GM21423 (cell line): ENCODE measurements around the gene LYRM1.
"Not testable (repeated sequence)": the region's sequence is repeated elsewhere in the genome, so short reads cannot be mapped to it uniquely, and the experiment has no call there.

Source experiments
- ATAC-seq: cut with Tn5 transposase; IDR thresholded peaks from one replicate; pipeline ENCODE4 v1.9.1; 2021; ENCODE audit warnings: mild to moderate bottlenecking, moderate library complexity; ENCODE audit not compliant: unreplicated experiment

Gene LYRM1

DNA sequence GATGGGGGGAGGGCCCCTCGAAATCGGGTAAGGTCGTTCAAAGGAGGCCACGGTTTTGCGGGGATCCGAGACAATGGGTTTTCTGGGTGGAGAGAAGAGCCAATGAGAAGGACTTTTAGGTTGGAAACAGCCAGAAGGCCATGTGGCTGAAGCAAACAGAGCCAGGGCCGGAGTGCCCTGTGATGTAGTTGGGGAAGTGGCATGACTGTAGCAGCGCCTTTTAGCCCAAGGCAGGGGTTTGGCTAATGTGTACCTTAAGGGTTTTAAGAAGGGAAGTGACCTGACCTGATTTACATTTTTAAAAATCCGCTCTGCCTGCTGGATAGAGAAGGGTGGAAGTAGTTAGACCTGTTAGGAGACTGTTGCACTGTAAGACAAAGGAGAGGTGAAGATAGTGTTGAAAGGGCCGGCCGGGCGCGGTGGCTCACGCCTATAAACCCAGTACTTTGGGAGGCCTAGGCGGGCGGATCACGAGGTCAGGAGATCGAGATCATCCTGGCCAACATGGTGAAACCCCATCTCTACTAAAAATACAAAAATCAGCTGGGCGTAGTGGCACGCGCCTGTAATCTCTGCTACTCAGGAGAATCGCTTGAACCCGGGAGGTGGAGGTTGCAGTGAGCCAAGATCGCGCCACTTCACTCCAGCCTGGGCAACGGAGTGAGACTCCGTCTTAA lies 1.0 kb downstream of the LYRM1 start:
- no peak for ATAC-seq

DNA sequence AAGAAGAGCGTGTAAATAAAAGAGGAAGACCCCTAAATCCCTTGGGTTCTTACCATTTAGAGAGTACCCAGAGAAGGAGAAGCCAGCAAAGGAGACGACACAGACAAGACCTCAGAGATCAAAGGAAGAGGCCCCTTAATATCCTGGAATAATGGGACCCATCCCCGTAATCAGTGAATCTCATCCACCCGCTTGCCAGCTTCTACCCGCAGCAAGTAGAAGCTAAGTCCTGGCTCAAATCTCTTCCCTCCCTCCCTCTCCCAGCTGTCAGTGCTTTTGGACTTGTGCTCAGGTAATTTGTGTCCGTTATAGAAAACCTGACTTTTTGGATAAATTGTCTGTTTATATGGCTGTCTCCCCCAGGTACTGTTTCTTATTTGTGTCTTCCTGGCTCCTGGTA lies 1.9 kb downstream of the LYRM1 start:
- ATAC-seq: no peak

DNA sequence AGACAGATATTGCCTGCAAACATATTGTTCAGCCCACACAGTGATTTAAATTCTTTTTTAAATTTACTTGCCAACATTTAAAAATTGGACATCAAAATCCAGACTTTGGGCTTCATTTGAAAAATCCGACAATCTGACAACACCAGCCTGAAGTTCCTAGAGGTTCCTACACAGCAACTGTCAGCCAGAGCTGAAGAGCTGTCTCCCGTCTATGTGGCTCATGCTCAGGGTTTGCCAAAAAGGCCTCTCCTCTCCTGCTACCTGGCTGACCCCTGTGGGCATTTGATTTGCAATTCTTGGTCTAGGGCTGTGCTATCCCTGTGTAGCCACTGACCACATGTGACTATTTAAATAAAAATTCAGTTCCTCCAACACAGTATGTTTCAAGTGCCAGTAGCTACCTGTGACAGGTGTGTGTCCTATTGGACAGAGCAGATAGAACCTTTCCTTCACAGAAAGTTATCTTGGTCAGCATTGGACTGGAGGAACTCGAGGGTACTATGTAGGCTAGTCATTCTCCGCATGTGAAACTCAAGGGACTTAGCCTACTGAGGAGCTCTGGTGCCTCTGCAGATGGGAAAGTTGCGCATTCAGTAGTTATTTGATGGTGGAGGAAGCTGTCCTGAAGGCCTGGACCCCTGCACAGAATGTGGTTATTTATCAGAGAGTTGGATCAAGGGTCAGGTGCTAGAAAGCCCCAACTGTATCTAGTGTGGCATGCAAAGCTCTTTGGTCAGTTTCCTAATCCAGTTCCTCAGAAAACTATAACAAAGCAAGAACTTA lies 2.7 kb downstream of the LYRM1 start:
- ATAC-seq: no peak

DNA sequence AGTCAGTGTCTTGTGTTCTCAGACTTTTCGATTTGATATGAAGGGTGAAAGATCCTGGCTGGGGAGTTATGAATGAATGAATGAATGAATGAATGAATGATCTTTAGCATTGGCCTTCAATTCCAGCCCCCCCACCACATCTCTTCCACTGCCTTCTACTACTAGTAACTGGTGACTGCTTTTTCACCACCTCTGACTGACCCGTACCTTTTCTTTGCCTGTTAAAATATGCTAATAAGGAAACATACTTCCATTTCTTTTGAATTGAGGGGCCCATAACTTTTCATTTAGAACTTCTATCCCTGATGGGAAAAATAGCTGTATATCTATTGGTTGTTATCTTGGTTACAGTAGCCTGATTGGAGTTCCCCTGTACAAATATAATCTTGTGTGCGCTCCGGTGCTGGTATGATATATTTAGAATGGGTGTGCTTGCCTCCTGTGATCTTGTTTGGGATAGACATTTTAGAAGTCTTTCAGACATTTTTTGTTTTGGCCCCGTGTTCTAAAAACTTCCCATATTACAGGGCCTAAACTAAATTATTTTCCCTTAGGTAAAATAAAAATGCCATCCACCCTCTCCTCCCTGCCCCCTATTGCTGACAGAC lies 3.4 kb downstream of the LYRM1 start:
- no peak for ATAC-seq

DNA sequence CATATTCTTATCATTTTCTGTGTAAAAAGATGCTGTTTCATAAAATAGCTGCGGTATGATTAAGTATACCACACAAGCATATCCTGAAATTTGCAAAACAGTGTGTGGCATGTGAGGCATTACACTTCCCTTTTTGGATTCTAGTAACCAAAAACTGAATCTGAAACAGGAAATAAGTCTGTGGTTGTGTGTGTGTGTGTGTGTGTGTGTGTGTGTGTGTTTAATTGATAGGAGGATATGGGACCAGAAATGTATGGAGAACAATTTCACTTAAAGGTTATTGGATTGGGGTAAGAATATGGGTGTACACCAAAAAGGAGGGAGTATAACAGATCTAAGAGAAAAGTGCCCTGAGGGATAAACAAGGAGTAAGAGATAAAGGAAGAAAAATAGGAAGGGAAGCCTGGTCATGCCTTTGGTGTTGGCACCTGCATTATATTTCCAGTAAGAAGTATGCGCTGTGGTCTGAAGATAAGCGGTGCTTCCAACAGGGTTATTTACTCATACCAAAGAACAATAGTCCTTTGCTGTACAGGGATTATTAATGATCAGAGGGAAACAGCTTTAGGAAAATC lies 4.0 kb downstream of the LYRM1 start:
- ATAC-seq: no peak

DNA sequence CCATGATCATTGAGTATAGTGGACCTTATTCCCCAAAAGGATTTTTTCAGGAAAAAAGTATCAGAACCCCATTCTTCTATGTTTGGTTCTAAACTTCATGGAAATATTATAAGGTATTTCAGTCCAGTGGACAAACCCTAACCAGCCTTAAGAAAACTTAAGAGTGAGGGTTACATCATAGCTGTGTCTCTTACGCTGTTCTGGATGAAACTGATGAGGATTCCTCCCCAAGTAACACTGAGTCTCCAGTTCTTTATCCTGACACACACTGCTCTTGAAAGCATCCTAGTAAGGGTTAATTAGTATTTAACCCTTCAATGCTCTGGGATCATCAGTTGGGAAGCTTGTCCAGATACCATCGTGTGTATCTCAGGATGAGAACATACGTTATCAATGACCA lies 5.0 kb downstream of the LYRM1 start:
- no peak for ATAC-seq

DNA sequence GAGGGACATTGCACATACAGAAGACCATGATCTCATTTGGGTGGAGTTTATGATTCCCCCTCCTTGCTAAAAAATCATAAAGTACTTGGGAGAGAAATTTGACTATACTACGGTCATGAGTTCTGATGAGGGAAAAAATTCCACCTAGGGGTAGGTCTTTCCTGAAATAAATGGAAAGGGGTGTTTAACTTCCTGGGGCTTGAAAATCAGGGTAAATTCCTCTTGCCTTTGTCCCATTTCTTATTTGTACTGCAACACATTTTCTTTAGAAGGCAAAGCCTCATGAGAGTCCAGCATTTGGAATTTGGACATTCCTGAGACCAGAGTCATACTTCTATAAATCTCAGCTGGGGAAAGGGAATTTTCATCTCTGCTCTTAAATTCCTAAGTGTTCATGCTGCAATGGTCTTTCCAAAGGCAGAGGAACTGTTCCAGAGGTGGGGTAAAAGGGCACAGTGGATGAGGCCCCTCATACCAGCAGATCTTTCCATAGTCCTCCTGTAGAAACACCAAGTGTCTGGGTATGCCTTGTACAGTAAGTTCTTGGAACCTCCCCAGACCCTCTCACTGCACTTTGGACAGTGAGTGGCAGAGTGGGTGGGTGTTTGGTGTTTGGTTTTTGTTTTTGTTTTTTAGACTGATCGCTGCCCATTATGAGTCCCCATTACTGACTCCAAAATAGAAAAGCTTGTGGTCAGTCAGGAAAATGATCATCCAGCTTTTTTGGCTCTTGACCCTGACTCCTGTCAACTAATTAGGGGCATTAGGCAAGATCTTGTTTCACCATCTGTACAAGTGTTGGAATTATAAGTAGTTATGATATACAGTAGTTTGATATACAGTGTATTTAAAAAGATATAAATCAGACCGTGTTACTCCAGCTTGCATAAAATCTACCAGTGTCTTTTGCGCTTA lies 6.0 kb downstream of the LYRM1 start:
- no peak for ATAC-seq

DNA sequence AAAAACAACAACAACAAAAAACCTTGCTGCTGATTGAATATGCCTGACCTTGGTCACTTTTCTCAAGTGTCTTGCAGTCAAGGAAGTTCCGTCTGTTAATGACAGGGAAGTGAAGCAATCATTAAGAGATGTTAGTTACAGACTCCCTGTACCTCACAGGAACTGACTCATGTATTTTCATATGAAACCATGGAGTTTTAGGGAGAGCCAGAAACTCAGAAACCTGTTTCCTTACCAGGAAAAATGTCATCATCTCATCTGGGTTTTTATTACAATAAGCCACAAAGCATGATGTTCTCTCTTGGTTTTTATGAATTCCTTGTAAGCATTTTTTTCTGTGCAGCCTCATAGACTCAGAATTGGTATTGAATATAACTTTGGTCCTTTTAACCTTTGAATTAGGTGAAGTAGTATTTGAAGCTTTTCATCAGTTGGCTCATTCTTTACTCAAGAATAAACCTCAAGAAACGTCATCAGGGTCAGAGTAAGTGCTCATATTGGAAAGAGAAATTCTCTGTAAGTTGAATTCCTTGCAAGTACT lies 10.3 kb downstream of the LYRM1 start:
- no peak for ATAC-seq

DNA sequence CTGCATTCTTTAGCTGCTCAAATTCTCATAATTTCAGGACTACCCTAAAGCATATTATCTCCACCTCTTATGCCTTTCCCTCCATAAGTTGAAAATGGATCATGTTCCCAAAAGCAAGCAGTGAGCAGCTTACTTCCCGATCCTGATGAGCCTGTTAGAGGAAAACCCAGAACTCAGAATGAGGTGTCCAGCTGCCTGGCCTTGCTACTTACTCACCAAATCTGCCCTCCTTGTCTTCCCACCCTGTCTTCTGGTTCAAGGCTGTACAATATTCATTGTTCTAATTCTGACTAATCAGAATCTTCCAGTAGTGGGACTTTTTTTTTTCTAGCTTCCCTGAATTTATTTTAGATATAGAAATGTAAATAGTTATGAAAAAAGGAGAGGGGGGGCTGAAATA lies 10.8 kb downstream of the LYRM1 start:
- ATAC-seq: no peak

DNA sequence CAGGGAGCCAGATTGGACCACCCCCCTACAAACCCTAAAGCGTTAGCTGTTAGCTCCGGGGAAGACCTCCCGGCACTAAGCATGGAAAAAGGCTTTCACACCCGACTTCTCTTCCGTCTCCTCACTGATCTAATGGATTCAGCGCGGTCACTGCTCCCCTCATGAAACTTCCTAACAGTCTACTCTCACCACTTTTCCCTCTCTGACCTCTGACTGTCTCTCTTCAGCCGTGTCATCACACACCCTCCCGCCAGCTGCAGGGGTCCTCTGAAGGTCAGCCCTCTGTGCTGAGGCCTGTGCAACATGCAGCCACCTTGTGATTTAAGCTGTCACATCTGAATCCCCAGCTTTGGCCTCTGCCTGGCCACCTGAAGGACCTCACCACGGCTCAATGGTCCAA lies 15.7 kb downstream of the LYRM1 start:
- no peak for ATAC-seq

DNA sequence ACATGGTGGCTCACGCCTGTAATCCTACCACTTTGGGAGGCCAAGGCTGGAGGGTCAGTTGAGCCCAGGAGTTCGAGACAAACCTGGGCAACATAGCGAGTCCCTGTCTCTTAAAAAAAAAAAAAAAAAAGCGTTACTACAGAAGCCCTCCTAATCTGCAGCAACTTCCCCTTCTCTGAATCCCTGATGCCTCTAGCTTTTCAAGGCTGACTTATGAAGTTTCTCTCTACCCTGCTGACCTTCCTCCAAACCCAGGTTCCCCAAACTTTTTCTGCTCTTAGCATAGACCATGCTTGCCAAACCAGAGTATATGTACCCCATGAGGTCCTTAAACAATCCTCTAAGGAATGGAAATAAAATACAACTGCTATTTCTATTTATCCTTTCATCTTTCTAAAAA lies 16.4 kb downstream of the LYRM1 start:
- no peak for ATAC-seq

DNA sequence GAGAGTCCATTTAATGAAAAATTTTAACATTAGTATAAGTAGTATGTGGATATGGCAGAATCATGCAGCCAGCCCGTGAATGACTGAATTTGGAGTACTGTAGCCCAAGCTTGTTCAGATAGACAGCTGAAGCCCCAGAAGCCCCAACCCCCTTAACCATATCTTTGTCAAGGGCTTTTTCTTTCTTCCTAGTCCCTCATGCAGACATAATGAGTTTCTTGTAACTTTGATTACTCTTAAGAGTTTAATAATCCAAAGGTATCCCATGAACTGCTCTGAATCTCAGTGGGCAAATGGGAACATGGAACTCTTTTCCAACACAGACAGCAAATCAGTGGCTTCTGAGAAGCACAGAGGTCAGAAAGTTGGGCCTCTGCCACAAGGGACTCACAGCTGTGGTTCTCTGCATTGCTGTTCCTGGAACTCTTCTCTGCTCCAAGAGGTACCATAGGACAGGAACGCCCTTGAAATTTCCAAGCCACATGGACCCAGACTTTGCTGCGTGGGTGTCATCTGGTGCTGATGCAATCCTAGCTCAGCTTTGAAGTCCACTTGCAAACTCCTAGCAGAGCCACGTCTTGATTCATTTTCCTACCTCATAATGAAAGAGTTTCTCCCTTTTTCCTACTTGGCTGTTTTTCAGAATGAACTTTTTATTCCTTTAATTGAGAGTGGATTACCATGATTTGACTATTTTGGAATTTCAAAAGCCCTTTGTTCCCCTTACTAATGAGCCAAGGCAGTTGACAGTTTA lies 18.1 kb downstream of the LYRM1 start:
- ATAC-seq: no peak

DNA sequence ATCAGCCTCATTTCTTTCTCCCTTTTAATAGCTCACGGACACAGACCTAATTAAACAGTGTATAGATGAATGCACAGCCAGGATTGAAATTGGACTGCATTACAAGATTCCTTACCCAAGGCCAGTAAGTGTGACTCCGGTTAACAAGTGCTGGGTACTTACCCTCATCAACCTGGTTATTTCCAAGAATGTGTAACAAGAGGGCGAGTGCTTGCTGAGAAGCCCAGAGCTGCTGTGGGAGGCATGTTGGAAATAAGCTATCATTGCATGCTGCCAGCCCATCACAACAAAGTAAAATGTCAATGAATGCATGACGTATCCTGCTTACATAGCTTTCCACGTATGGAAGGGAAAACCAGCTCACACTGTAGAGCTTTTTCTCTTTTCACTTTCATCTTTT lies 19.5 kb downstream of the LYRM1 start:
- ATAC-seq: no peak

DNA sequence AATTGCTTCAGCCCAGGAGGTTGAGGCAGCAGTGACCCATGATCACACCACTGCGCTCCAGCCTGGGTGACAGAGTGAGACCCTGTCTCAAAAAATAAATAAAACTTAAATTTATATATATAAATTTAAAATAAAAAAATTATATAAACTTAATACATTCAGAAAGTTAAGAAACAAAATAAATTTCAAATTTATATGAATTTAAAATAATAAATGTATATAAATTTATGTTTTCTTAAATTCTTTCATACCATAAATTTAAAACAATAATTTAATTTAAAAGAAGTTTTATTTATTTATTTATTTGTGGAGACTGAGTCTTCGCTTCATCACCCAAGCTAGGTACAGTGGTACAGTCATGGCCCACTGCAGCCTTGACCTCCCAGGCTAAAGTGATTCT lies 20.2 kb downstream of the LYRM1 start:
- no peak for ATAC-seq

DNA sequence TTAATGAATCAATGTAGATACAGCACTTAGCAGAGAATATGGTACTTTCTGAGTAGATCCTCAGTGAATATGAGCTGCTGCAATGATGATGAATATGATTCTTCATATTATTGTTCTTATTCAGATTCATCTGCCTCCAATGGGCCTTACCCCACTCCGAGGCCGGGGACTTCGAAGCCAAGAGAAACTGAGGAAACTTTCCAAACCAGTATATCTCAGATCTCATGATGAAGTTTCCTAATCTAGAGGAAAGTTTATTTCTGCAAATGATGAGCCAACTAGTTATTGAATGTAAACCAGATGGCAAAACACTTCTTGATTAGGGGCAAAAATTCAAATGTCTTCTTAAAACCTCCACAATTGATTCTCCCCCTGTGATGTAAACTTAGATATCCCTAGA lies 23.3 kb downstream of the LYRM1 start:
- ATAC-seq: no peak

DNA sequence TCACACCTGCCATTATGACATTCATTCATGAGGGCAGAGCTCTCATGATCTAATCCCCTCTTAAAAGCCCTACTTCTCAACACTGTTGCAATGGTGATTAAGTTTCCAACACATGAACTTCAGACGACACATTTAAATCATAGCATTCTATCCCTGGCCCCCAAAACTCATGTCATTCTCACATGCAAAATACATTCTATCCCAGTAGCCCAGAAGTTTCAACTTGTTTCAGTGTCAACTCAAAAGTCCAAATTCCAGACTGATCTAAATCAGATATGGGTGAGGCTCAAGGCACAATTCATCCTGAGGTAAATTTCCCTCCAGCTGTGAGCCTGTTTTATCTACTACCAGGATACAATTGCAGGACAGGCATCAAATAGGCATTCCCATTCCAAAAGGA lies 25.2 kb downstream of the LYRM1 start:
- no peak for ATAC-seq

DNA sequence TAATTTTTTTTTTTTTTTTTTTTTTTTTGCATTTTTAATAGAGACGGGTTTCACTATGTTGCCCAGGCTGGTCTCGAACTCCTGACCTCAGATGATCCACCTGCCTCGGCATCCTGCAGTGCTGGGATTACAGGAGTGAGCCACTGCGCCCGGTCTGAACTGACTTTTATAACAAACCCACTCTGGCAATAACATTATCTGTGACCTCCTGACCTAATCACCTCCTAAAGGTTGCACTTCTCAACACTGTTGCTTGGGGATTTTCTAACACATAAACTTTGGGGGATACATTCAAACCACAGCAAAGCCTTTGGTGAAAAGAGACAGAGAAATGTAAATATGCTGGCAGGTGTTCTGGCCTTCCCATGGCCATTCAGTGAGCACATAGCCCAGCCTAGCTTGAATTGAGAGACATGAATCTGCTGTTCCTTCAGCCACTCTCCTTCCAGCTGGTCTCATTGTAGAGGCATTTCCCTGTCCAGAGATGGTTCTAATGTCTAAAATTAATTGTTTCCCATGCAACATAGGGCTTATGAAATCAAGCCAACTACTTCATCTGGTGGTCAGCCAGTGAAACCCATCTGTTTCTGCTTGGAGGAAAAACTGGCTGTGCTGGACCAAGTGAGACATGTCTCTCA lies 28.3 kb downstream of the LYRM1 start:
- no peak for ATAC-seq

DNA sequence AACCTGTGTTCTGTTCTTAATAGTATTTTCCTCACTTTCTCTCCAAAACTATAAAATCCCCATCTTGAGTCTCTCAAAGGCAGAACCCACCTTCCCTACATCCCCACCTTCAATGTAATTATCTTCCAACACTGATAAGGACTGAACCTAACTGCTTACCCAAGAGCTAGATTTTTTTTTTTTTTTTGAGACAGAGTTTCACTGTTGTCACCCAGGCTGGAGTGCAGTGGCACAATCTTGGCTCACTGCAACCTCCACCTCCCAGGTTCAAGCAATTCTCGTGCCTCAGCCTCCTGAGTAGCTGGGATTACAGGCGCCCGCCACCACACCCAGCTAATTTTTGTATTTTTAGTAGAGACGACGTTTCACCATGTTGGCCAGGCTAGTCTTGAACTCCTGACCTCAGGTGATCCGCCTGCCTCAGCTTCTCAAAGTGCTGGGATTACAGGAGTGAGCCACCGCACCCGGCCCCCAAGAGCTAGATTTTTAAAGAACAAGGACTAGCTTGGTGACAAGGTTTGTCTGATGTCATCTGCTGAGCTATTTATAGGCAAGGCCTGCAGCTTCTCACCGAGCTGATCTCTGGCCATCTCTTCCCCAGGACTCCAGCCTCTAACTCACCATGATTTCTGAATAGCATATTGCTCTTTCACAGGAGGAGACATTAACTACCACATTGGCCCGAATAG lies 29.2 kb downstream of the LYRM1 start:
- ATAC-seq: not testable (repeated sequence)

DNA sequence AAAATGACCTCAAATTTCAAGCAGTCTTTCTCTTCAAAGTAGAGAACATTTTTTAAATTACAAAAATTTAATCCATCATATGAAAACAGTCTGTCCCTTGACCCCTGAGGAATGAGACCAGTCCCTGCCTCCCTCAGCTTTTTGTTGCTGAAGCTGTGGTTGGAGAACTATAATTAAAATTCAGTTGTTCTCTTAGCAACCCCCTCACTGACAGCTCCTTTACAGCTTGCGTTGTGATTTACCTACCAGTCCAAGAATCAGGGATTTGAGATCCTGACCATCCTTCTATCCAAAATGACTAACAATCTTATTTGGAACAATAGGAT lies 29.8 kb downstream of the LYRM1 start:
- ATAC-seq: no peak
